Thoracic aorta (tissue), 2 donors: ENCODE results near the gene TMEM88. TPM values are rescaled to one million over a fixed set of nuclear protein-coding genes. Genes with fewer than 3 reads are reported as not detected.

Experiments used
- ATAC-seq: fragments of 150-250 bp; one replicate; pipeline ENCODE4 v1.8.0; 2017; ENCODE audit warnings: low read depth; ENCODE audit not compliant: insufficient number of reproducible peaks, low FRiP score
- DNase-seq: peaks from one replicate; pipeline ENCODE4 v3.0.0-alpha.2; 2020; ENCODE audit warnings: low spot score
- H3K27ac ChIP-seq, 2 donors: fragments of 200-600 bp; sonication (generic); 1 replicate in 1 of 2; 2 replicates in 1 of 2; pipeline ENCODE4 v1.5.1; 2016; ENCODE audit warnings: mild to moderate bottlenecking in 2 of 2, moderate library complexity in 2 of 2
- H3K27me3 ChIP-seq: fragments of 200-600 bp; sonication (generic); replicated peaks from 2 replicates; pipeline ENCODE4 v1.6.0; 2016; ENCODE audit warnings: mild to moderate bottlenecking; ENCODE audit not compliant: insufficient read depth
- H3K36me3 ChIP-seq: fragments of 200-600 bp; sonication (generic); one replicate; pipeline ENCODE4 v1.5.1; 2016
- H3K4me1 ChIP-seq, 2 donors: fragments of 200-600 bp; sonication (generic); 1 replicate in 1 of 2; 2 replicates in 1 of 2; pipeline versions ENCODE4 v1.5.1 to v1.6.0; 2016; ENCODE audit warnings: low read depth in 2 of 2, mild to moderate bottlenecking in 1 of 2; ENCODE audit not compliant: control insufficient read depth in 1 of 2
- H3K4me3 ChIP-seq: fragments of 200-600 bp; sonication (generic); 2 replicates; pipeline ENCODE4 v1.5.1; 2016; ENCODE audit warnings: mild to moderate bottlenecking
- H3K9me3 ChIP-seq: fragments of 200-600 bp; sonication (generic); 2 replicates; pipeline ENCODE4 v1.5.1; 2016
- CTCF ChIP-seq: fragments of 200-600 bp; sonication (generic); IDR thresholded peaks from one replicate; pipeline ENCODE4 v1.5.1; 2019; ENCODE audit warnings: antibody characterized with exemption
- total RNA-seq, 2 donors: library from RNA; depleted of rRNA; stranded (reverse); fragments of >200 nt; gene quantifications; one replicate each; pipeline versions ENCODE4 v1.1.0 to v1.2.3, GENCODE V29; 2016

TMEM88 gene
- total RNA-seq, 2 donors from 2014 or later: 4.1 to 21.9 TPM

GRCh38 chr17:7842380-7843256 is 12.2 kb upstream of the TMEM88 start:
- ATAC-seq (no peak), DNase-seq (peak; percentile 88)
- peak overlapping the region; percentile 98 to 99 for H3K27ac ChIP-seq
- H3K36me3 ChIP-seq: peaks cover 14% of the 10 kb centered on the region
- TF ChIP-seq CTCF: no peak
- peak overlapping the region; percentile 86 for H3K4me3 ChIP-seq
- H3K27me3 ChIP-seq: no peaks in the 10 kb centered on the region
- peaks cover 14 to 29% of the 10 kb centered on the region in 2 donors for H3K4me1 ChIP-seq
- no peaks in the 10 kb centered on the region for H3K9me3 ChIP-seq

- DNase-seq (no peak), ATAC-seq (no peak)
- peak overlapping the region; percentile 98 to 99 for H3K27ac ChIP-seq
- no peaks in the 10 kb centered on the region for H3K9me3 ChIP-seq
- peaks cover 19% of the 10 kb centered on the region for H3K36me3 ChIP-seq
- TF ChIP-seq CTCF: no peak
- peaks cover 11 to 25% of the 10 kb centered on the region in 2 donors for H3K4me1 ChIP-seq
- peak overlapping the region; percentile 86 for H3K4me3 ChIP-seq
- H3K27me3 ChIP-seq: no peaks in the 10 kb centered on the region
Observed at GRCh38 chr17:7843257-7843535, 11.7 kb upstream of the TMEM88 start.

DNA sequence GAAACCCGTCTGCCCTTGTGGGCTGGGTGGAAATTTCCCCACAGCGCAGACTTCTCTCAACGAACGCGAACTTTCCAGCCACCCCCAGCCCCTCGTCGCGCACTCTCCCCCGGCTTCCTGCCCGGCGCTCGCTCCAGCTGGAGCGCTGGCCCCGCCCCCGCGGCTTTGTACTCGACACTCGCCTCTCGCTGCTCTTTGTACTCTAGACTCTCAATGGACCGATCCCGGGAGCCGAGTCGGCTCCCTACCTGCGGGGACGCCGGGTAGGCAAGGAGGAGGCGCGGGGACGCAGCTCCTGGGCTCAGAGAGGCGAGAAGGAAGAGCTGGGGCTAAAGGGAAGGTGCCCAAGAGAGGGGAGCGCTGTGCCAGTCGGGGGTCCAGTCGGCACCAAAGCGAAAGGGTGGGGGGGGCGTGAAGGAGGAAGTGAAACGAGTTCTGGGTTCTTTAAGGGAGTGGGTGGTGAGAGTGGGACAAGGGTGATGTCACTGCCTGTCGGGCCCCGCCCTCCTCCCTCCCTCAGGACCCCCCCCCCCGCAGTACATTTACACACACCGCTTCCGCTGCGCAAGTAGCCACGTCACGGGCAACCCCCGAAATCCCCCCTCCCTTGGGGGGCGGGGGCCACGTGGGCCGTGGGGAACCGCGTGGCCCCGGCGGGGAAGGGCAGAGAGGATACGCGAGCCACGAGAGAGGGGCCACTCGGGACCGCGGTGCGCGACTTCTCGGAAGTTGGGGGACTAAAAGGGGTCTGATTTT is 11.2 kb upstream of the TMEM88 start:
- Histone ChIP-seq H3K4me3 (peak overlapping the region; percentile 86), H3K4me1 (peaks cover 11 to 22% of the 10 kb centered on the region in 2 donors), H3K36me3 (peaks cover 24% of the 10 kb centered on the region), H3K27ac (peak overlapping the region; percentile 98 to 99), H3K9me3 (no peaks in the 10 kb centered on the region), H3K27me3 (no peaks in the 10 kb centered on the region)
- TF ChIP-seq CTCF: no peak
- DNase-seq (no peak), ATAC-seq (peak; percentile 5)

- no peaks in the 10 kb centered on the region for H3K27me3 ChIP-seq
- H3K27ac ChIP-seq: peak overlapping the region; percentile 98 to 99
- H3K9me3 ChIP-seq: no peaks in the 10 kb centered on the region
- TF ChIP-seq CTCF: no peak
- peaks cover 11 to 20% of the 10 kb centered on the region in 2 donors for H3K4me1 ChIP-seq
- peak; percentile 74 for ATAC-seq
- H3K36me3 ChIP-seq: peaks cover 31% of the 10 kb centered on the region
- peak overlapping the region; percentile 86 for H3K4me3 ChIP-seq
- peak; percentile 85 for DNase-seq
Observed at GRCh38 chr17:7844292-7845154, 10.3 kb upstream of the TMEM88 start.
